Ovary (tissue), 3 donors: ENCODE data around the gene ZMAT3.

ENCODE experiments used
- EP300 ChIP-seq: sonication (generic); formaldehyde crosslinking; IDR thresholded peaks from one replicate; pipeline ENCODE4 v1.6.1; 2017; ENCODE audit warnings: antibody characterized with exemption
- POLR2A ChIP-seq: fragments of 450-650 bp; IDR thresholded peaks from one replicate; pipeline ENCODE4 v1.6.1; 2017; ENCODE audit warnings: antibody characterized with exemption, mild to moderate bottlenecking, moderate library complexity
- TF ChIP-seq, protein P1 (sequence below), 3 donors: fragments of 450-650 bp in 2 of 3; fragments of 200-600 bp in 1 of 3; IDR thresholded peaks; one replicate each; pipeline versions ENCODE4 v1.5.1 to v1.8.0; 2016 to 2022; ENCODE audit warnings: antibody characterized with exemption in 3 of 3, mild to moderate bottlenecking in 1 of 3
- donor health status: DM: no; HTN: no; CAD: no.

- TF ChIP-seq, protein P1, sequence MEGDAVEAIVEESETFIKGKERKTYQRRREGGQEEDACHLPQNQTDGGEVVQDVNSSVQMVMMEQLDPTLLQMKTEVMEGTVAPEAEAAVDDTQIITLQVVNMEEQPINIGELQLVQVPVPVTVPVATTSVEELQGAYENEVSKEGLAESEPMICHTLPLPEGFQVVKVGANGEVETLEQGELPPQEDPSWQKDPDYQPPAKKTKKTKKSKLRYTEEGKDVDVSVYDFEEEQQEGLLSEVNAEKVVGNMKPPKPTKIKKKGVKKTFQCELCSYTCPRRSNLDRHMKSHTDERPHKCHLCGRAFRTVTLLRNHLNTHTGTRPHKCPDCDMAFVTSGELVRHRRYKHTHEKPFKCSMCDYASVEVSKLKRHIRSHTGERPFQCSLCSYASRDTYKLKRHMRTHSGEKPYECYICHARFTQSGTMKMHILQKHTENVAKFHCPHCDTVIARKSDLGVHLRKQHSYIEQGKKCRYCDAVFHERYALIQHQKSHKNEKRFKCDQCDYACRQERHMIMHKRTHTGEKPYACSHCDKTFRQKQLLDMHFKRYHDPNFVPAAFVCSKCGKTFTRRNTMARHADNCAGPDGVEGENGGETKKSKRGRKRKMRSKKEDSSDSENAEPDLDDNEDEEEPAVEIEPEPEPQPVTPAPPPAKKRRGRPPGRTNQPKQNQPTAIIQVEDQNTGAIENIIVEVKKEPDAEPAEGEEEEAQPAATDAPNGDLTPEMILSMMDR (IDR thresholded peaks at IDR 0.05) = no peak
- no peak for TF ChIP-seq POLR2A
- no peak for TF ChIP-seq EP300
Observed at GRCh38 chr3:179036626-179037300, 34.8 kb downstream of the ZMAT3 start.
